ENCODE results near the gene FTO. TPM values are rescaled to one million over a fixed set of nuclear protein-coding genes. Genes with fewer than 3 reads are reported as not detected.

The FTO gene
- total RNA-seq, 4 donors from 2014 or later: 29.0 to 64.1 (median 48.1) TPM

GRCh38 chr16:53730693-53731092 lies 26.7 kb downstream of the FTO start:
- Histone ChIP-seq H3K27ac (no peak overlapping the region), H3K9me3 (no peaks in the 10 kb centered on the region), H3K36me3 (no peaks in the 10 kb centered on the region), H3K27me3 (no peaks in the 10 kb centered on the region), H3K4me1 (peaks cover 0 to 26% (median 6%) of the 10 kb centered on the region in 3 donors), H3K4me3 (no peak overlapping the region)
- intact Hi-C loops (cut with DNase I): no loop called here
- DNase-seq: no peak
- WGBS, 2 donors: 80 to 86% methylated on average over 3 of the region's 3 CpGs
- TF ChIP-seq CTCF (IDR thresholded peaks at IDR 0.05) (no peak), POLR2A (IDR thresholded peaks at IDR 0.05) (no peak)

- no peak for DNase-seq
- no peak for TF ChIP-seq CTCF (IDR thresholded peaks at IDR 0.05)
- Histone ChIP-seq H3K27me3 (no peaks in the 10 kb centered on the region), H3K27ac (no peak overlapping the region), H3K9me3 (no peaks in the 10 kb centered on the region), H3K4me1 (peaks cover 0 to 14% (median 0%) of the 10 kb centered on the region in 3 donors), H3K4me3 (no peak overlapping the region), H3K36me3 (no peaks in the 10 kb centered on the region)
- WGBS, 2 donors: 21 to 45% methylated on average over 3 to 4 of the region's 4 CpGs
- intact Hi-C loops (cut with DNase I): no loop called here
Observed at GRCh38 chr16:53732296-53732929, 28.5 kb downstream of the FTO start.

GRCh38 chr16:53734908-53735307 lies 31.0 kb downstream of the FTO start:
- Histone ChIP-seq H3K4me1 (peaks cover 0 to 14% (median 0%) of the 10 kb centered on the region in 3 donors), H3K4me3 (no peak overlapping the region), H3K27ac (no peak overlapping the region), H3K36me3 (no peaks in the 10 kb centered on the region), H3K27me3 (no peaks in the 10 kb centered on the region), H3K9me3 (no peaks in the 10 kb centered on the region)
- no peak for TF ChIP-seq CTCF (IDR thresholded peaks at IDR 0.05)
- no peak for TF ChIP-seq POLR2A (IDR thresholded peaks at IDR 0.05)
- DNase-seq: no peak
- intact Hi-C loops (cut with DNase I): no loop called here
- 94% methylated on average over 2 of the region's 2 CpGs for whole genome bisulfite sequencing, 2 donors

- TF ChIP-seq CTCF (IDR thresholded peaks at IDR 0.05) (no peak), POLR2A (IDR thresholded peaks at IDR 0.05) (no peak)
- no peaks in the 10 kb centered on the region for H3K27me3 ChIP-seq
- H3K9me3 ChIP-seq: no peaks in the 10 kb centered on the region
- peaks cover 0 to 17% (median 0%) of the 10 kb centered on the region in 3 donors for H3K4me1 ChIP-seq
- no peak for DNase-seq
- H3K36me3 ChIP-seq: no peaks in the 10 kb centered on the region
- intact Hi-C loops (cut with DNase I): no loop called here
- no peak overlapping the region for H3K4me3 ChIP-seq
- no peak overlapping the region for H3K27ac ChIP-seq
- 86 to 88% methylated on average over 3 of the region's 3 CpGs for WGBS, 2 donors
Observed at GRCh38 chr16:53736297-53736696, 32.3 kb downstream of the FTO start.

- Histone ChIP-seq H3K4me3 (no peak overlapping the region), H3K27me3 (no peaks in the 10 kb centered on the region), H3K27ac (no peak overlapping the region), H3K9me3 (no peaks in the 10 kb centered on the region), H3K4me1 (peaks cover 0 to 22% (median 3%) of the 10 kb centered on the region in 3 donors), H3K36me3 (no peaks in the 10 kb centered on the region)
- no peak for DNase-seq
- TF ChIP-seq CTCF (IDR thresholded peaks at IDR 0.05) (no peak), POLR2A (IDR thresholded peaks at IDR 0.05) (no peak)
- intact Hi-C loops (cut with DNase I): no loop called here
- WGBS, 2 donors: 89 to 96% methylated on average over 5 of the region's 5 CpGs
Observed at GRCh38 chr16:53737552-53737951, 33.6 kb downstream of the FTO start.

Measured in esophagus squamous epithelium (tissue), 5 donors.